Medulla oblongata (tissue), 1 donor: Measurements from ENCODE around the gene RALGPS1.
"Not testable (repeated sequence)": the region's sequence is repeated elsewhere in the genome, so short reads cannot be mapped to it uniquely, and the experiment has no call there.

Experiments
- DNase-seq: peaks from one replicate; pipeline ENCODE4 v3.0.0-alpha.2; 2015; ENCODE audit errors: extremely low spot score

The RALGPS1 gene

GRCh38 chr9:126988857-126989256 is 74.3 kb downstream of the RALGPS1 start:
- DNase-seq, result no peak

GRCh38 chr9:126989847-126990842 is 75.6 kb downstream of the RALGPS1 start:
- DNase-seq, result peak; percentile 83

DNA sequence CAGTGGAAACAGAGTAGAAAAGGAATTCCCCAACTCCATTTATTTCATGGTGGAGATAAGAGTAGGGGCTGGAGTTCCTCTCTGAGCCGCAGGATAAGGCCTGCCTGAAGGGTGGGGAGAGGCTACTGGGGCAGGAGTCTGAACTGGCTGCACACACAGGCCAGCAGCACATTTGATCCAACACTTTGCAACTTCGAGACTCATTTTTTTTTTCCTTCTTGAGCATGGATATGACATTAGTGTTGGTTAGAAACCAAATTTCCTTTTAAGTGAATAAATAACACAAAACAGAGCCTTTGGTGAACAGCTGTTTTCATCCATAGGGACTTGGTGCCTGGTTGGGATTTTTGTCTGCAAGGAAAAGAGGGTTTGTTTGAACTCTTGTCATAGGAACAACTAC is 76.6 kb downstream of the RALGPS1 start:
- no peak for DNase-seq

DNA sequence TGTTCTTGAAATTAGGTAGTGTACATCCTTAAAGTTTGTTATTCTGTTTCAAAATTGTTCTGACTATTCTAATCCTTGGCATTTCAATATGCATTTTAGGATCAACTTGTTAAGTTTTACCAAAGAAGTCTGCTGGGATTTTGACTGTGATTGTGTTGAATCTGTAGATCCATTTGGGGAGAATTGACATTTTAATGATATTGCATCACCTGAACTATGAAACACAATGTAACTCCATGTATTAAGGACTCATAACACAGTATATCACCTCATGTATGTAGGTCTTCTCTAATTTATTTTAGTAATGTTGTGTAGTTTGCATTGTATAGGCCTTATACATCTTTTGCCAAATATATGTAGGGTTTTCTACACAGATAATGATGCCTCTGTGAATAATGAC is 77.8 kb downstream of the RALGPS1 start:
- DNase-seq, result no peak

GRCh38 chr9:126999315-127000068 is 84.9 kb downstream of the RALGPS1 start:
- no peak for DNase-seq

- peak; percentile 44 for DNase-seq
Observed at GRCh38 chr9:127004946-127005769, 90.6 kb downstream of the RALGPS1 start.

- DNase-seq, result no peak
Observed at GRCh38 chr9:127005770-127006314, 91.3 kb downstream of the RALGPS1 start.

DNA sequence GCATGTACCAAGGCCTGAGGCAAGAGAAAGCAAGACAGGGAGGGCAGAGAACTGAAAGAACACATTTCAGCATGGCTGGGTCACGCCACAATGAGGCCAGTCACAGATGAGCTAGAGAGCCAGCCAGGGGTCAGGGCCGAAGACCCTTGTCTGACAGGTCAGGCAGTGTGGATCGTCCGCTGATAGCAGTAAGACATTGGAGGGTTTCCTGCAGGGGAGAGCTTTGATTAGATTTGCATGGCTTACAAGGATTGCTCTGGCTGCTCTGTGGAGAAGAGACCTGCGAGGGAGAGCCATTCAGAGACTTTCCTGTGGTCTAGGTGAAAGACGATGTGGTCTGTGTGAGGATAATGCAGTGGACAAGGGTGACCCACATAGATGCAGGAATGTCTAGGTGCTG is 93.1 kb downstream of the RALGPS1 start:
- DNase-seq, result no peak

- no peak for DNase-seq
Observed at GRCh38 chr9:127008076-127008475, 93.5 kb downstream of the RALGPS1 start.

DNA sequence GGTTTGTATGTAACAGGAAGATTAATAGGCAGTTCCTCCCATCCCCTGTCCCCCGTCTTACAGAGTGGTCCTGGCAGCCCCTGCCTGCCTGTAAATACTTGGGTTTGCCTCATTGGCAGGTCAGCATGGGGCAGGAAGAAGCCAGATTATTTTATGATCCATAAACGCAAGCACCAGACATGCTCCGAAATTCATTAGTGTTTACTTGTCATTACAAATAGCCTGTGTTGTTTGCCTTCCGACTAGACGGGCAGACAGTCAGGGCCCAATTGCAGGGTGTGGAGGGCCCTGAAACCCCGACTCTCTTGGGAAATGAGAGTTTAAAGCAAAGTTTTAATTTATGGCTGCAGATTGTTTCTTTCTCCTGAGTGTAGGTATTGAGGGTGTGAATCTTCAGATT is 97.2 kb downstream of the RALGPS1 start:
- DNase-seq, result no peak

DNA sequence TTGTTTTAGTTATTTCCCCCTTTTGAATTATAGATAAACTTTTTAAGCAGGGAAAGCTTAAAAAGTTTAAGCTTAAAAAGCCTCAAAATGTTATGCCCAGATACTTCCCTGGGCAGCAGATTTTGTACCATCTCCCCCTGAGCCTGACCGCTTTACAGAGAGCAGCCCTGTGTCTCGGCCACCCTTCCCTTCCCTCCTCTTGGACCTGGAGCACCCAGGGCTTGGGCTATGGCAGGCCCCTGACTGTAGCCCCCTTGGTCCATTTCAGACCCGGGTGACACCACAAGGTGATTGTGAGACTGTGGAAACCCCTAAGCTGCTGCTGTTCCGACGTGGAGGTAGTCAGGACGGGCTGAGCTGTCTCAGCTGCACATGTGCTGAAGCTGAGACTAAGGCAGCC is 97.7 kb downstream of the RALGPS1 start:
- no peak for DNase-seq

DNA sequence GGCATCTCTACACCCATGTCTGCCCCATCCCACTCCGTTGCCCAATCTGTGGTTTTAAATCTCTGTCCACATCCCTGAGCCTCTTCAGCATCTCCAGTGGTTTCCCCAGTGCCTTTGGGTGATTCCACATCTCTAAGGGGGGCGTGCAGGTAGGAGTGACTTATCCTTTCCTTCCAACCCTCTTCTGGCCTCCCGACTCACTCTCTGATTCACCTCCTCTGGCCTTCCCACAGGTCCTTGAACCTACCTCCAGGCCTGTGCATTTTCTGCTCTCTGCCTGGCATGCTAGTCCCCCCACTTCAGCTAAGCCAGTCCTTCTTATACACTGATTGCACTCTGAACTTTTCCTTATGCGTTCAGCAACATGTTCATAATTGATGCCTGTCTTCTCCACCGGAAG is 99.0 kb downstream of the RALGPS1 start:
- no peak for DNase-seq

- DNase-seq, result no peak
Observed at GRCh38 chr9:127014216-127014909, 99.8 kb downstream of the RALGPS1 start.

- DNase-seq, result no peak
Observed at GRCh38 chr9:127014910-127015540, 100.4 kb downstream of the RALGPS1 start.

- no peak for DNase-seq
Observed at GRCh38 chr9:127015921-127016512, 101.4 kb downstream of the RALGPS1 start.

DNA sequence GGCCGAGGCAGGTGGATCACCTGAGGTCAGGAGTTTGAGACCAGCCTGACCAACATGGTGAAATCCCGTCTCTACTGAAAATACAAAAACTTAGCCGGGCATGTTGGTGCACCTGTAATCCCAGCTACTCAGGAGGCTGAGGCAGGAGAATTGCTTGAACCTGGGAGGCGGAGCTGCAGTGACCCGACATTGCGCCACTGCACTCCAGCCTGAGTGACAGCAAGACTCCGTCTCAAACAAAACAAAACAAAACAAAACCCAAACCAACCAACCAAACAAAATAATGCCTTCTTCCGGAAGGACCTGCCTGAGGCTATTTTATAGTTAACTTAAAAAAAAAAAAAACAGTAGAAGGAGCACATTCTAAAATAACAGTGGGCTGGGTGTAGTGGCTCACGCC is 103.4 kb downstream of the RALGPS1 start:
- DNase-seq, result not testable (repeated sequence)

GRCh38 chr9:127018935-127019334 is 104.4 kb downstream of the RALGPS1 start:
- no peak for DNase-seq

- DNase-seq, result no peak
Observed at GRCh38 chr9:127020036-127020801, 105.6 kb downstream of the RALGPS1 start.

GRCh38 chr9:127020802-127021078 is 106.2 kb downstream of the RALGPS1 start:
- DNase-seq, result no peak
